Right kidney (tissue), 1 donor: Measurements from ENCODE around the gene FIGNL2.
"Not testable (repeated sequence)": the region's sequence is repeated elsewhere in the genome, so short reads cannot be mapped to it uniquely, and the experiment has no call there.

ENCODE experiments used
- DNase-seq: peaks from one replicate; pipeline ENCODE4 v3.0.0-alpha.2; 2016

FIGNL2 gene

GRCh38 chr12:51817027-51817953 lies 31.2 kb downstream of the FIGNL2 start:
- peak; percentile 9 for DNase-seq

GRCh38 chr12:51815571-51815970 lies 32.9 kb downstream of the FIGNL2 start:
- no peak for DNase-seq

- DNase-seq = peak; percentile 89
These were observed 34.0 kb downstream of the FIGNL2 start for GRCh38 chr12:51814311-51815088.

GRCh38 chr12:51813931-51814310 lies 34.6 kb downstream of the FIGNL2 start:
- DNase-seq = peak; percentile 72

GRCh38 chr12:51812871-51813270 lies 35.6 kb downstream of the FIGNL2 start:
- DNase-seq = no peak

- no peak for DNase-seq
These were observed 37.0 kb downstream of the FIGNL2 start for GRCh38 chr12:51811203-51812202.

GRCh38 chr12:51809193-51809592 lies 39.3 kb downstream of the FIGNL2 start:
- no peak for DNase-seq

- DNase-seq = no peak
These were observed 41.6 kb downstream of the FIGNL2 start for GRCh38 chr12:51806896-51807295.

GRCh38 chr12:51801027-51801426 lies 47.5 kb downstream of the FIGNL2 start:
- no peak for DNase-seq

GRCh38 chr12:51798501-51798900 lies 50.0 kb downstream of the FIGNL2 start:
- no peak for DNase-seq

GRCh38 chr12:51798051-51798450 lies 50.5 kb downstream of the FIGNL2 start:
- not testable (repeated sequence) for DNase-seq

- DNase-seq = no peak
These were observed 51.2 kb downstream of the FIGNL2 start for GRCh38 chr12:51797301-51797700.

GRCh38 chr12:51793201-51793600 lies 55.3 kb downstream of the FIGNL2 start:
- DNase-seq = no peak

- no peak for DNase-seq
These were observed 56.1 kb downstream of the FIGNL2 start for GRCh38 chr12:51792417-51792816.

GRCh38 chr12:51788876-51789275 lies 59.6 kb downstream of the FIGNL2 start:
- DNase-seq = no peak

GRCh38 chr12:51785906-51786305 lies 62.6 kb downstream of the FIGNL2 start:
- no peak for DNase-seq

GRCh38 chr12:51784688-51785087 lies 63.8 kb downstream of the FIGNL2 start:
- DNase-seq = no peak

GRCh38 chr12:51779876-51780275 lies 68.6 kb downstream of the FIGNL2 start:
- DNase-seq = no peak

GRCh38 chr12:51777973-51778372 lies 70.5 kb downstream of the FIGNL2 start:
- DNase-seq = no peak

- no peak for DNase-seq
These were observed 71.1 kb downstream of the FIGNL2 start for GRCh38 chr12:51777457-51777856.

- DNase-seq = no peak
These were observed 73.6 kb downstream of the FIGNL2 start for GRCh38 chr12:51774933-51775332.
